Endometrium (tissue), 2 donors: ENCODE results near the gene FBN1.

ENCODE experiments used
- FAIRE-seq: peaks from 2 replicates; lab custom pipeline; 2012; peaks lifted over from hg19 to GRCh38; lab: Jason Lieb, UNC
- donor health status: control.
- donor health status: control.

FBN1 gene

DNA sequence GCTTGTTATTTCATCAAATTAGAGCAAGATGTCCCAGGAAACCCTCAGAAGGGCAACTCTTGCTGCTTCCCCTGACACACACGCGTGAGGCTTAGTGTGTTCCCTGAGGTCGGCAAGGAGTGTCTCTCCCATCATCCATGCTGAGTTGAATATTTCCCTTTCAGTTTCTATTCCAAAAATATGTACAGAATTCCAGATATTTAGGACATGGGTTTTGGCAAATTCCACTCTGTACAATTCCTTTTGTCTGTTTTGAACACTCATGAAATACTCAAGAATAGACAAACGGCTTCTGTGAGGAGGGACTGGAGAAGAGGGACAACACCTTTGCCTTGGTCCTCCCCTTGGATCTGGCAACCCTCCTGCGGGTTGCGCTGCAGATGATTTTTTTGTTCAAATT, 176.2 kb downstream of the FBN1 start:
- no peak for FAIRE-seq

DNA sequence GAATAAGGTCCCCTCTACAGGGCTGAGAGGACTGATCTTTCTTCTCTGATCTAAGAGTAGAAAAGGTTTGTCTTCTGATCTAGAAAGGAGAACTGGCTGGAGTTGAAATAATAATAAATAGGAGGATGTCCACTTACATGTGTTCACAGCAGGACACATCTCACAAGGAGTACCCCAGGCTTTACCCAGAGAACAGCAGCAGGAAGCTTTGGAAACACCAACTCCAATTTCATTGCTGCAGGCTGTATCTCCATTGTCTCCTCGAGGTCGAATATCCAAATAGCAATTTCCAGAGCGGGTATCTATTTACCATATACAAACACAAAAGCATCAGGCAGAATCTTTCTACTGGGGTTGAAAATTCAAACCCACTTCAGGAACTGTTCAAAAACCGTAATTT, 177.7 kb downstream of the FBN1 start:
- no peak for FAIRE-seq

DNA sequence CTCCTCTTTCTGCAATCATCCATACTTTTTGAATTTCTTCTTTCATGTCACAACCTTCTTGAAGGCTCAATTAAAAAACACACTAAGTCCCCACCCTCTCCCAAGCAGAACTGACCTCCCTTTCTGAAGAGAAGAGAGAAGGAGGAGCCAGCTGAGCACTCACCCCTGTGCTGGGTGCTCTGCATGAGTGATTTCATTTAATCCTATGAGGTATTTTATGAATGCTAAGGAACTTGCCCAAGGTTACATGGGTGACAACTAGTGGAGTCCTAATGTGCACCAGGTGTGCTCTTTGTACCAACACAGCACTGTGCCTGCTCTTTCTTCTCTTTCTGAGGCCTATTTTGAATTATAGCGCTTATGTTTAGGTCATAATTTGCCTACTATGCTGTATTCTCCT, 178.7 kb downstream of the FBN1 start:
- no peak for FAIRE-seq

DNA sequence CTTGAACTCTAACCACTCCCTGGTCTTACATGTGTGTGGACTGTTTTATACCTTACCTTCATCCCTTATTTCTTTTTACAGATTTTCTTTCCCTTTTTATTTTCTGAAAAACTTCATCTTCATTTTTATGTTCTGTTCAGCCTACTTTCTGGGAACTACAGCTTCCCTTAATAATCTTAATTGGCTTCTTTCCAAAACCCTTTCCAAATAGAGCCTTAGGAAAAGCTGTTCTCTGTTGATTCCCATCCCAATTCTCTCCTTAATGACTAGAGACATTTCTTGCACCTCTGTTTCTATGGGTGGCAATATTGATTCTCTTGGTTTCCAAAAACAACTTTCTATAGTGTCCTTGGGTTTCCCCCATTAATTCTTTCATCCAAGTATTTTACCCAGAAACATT, 179.4 kb downstream of the FBN1 start:
- no peak for FAIRE-seq

DNA sequence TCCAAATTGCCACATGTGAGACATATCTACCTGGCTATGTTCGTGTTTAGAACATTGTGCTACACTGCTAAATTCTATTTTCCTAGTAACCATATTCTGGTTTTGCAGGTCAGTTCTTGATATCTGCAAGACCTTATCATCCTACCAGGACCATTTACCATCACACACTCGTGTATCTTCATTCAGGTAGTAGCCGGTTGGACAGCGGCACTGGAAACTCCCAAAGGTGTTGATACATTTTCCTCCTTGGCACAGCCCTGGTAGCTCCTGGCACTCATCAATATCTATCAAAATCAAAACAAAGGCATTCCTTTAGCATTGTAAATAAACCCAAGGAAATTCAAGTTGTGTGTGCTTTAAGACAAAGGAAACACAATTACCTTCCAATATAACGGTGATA, 180.1 kb downstream of the FBN1 start:
- FAIRE-seq, result no peak

DNA sequence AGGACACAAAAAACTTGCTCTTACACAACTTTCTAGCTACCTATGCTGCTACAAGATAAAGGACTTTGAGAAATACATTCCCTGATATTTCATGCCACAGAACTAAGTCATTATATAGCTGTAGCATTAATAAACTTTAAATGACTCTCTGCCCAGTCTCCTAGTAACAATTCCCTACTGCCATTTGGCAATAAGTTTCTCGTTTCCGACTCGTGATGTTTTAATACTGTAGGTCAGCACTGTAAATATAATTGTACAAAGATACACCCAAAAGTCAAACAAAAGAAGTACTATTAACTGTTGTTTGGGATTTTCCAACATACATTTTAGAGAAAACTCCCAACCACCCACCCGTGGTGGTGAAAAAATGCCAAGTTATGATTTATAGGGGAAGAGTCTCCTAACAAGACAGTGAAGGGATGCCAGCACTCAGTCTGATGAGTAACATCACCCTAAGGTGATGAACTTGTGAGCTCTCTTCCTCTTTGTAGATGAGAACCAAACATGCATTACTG, 182.1 kb downstream of the FBN1 start:
- FAIRE-seq, result no peak

DNA sequence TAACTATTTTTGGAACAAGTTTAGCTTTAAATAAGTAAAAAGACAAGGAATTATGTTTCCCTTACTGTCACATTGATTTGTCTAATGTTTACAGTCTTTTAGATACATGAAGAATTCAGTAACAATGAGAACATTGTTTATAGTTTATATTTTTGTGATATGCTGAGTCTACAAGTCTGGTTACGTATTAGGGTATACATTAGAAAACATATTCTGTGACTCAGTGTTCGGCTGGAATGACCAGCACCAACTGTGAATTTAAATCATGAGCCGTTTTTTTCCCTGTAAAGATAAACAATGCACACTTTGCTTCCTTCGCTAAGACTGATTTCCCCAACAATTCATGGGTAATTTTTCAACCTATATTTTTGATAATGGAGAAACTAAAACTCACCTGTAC, 182.8 kb downstream of the FBN1 start:
- no peak for FAIRE-seq

DNA sequence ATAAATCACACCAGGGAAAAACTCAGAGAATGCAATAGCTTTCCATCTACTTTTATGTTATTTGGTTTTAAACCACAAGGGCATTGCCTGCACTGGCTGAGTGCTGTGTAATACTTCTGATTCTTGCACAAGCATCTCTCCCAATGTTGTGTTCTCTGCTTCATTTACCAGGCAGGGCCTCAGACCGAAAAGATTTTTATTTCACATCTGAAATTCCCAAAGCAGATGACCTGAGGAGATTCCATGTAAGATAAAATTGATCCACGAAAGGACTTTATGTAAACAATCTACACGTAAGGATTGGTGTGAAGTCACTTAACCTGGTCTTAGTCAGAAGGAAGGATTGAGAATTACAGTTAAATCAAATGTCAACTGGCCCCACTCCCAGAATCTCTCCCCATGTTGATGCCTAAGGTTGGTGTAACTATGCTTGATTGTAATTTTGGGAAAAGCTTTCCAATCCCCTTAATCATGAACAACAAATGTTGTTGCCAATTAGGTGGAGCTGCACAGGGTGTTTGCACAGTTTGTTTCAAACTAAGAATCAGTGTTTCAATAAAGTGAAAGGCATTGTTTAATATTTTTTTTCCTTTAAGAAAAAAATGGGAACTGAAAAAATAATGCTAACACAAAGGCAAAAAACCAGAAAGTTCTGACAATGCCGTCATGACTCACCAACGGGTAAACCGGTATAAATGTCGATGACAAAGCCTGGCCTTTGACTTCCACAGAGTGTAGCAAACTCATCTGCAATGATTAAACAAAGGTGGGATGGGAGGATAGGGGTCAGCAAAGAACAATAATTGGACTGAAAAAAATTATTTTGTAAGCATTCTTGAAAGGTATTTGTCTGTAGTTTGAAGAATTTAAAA, 185.7 kb downstream of the FBN1 start:
- FAIRE-seq, result no peak

DNA sequence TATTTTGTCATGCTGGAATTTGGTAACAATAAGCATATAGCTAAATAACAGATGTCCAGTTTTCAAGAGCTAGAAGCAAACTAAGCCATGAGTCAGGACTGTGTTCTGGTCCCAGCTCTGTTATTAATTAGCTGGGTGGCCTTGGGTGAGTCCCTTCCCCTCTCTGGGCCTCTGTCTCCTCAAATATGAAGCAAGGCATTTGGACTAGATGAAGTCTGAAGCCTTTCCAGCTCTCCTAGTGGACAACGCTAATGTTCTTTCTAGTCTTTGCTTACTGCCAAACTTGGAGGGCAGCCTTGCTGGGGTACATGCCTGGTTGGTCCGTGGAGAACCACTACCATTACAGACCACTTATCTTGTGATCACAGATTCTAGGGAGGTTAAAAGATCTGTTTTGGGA, 186.6 kb downstream of the FBN1 start:
- no peak for FAIRE-seq

DNA sequence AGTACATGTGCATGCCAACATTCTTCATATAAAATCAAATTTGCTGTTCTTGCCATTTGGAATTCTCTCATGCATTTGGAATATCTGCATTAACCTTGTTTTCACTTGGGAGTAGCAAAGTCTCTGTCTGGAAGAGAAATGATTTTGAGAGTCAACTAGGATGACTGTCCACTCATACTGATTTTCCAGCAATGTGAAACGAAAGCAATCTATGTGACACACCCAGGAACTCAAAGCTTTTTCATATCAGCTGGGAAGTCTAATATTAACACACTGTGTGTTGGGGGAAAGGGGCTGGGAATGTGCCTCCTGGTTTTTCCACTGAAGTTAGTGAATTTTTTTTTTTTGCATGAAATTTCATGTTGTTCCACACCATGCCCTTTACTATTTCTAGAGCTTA, 189.4 kb downstream of the FBN1 start:
- no peak for FAIRE-seq

DNA sequence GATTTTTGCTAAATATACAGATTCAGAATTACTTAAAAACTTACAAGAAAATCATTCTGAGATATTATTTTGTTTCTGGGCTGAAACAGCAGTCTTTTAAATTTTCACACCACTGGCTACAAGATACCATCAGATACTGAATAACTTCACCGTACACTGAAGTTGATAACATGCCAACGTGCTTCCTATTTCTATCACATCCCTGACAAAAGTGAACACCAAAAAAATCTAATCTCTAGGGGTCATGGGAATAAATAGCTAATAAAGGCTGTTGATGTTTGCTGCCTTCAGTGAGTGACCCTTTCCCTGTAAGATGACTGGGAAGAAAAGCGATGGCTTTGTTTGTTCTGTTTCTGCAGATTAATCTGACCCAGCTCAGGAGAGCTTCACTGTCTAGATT, 193.8 kb downstream of the FBN1 start:
- FAIRE-seq, result no peak

DNA sequence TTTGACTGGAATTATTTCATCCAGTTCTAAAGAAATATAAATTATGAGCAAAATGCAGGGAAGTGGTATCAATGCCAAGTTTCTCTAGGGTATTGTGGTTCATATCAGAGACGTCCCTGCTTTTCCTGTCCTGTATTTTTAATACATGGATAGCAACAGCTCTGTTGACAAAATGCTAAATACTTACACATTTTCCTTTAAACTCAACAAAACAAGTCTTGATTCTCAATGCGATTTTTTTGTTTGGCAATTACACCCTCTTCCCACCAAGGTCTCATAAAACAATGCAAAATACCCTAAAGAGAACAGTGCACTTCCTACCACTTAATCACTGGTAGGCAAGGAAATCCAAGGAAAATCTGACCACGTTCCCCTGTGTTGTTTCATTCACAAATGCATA, 194.3 kb downstream of the FBN1 start:
- FAIRE-seq, result no peak

DNA sequence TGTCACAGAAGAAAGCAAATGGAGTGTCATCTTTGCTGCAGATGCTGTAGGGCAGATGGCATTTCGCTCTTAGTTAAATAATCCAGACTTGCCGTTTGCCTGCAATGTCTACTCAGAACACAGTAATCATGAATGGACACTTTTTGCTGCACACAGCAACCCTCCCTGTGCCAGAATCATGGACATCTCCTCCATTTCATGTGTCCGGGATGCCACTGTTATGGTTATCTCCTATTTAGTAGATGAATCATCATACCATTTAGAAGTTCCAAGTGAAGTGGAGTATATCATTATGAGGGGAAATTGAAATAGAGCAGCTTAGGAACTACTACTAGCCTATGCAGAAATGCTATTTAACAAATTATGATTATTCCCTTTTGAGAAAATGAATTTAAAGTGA, 195.8 kb downstream of the FBN1 start:
- no peak for FAIRE-seq

DNA sequence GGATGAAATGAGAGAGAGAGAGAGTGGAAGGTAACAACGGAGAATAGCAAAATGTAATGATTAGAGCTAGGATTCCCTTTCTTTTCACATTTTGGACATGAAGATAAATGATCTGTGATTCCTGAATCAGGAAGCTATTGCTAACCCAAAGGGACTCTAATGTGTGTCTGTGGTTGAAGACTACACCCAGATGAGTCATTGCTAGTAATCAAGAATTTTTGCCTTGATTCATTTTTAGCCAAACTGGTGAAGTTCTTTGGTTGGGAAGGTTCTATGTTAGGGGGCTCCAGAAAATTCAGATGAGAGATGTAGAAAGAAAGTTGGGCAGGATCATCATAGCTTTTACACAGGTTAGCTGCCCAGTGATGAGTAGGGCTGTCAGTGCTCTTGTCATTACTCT, 197.9 kb downstream of the FBN1 start:
- FAIRE-seq, result no peak

DNA sequence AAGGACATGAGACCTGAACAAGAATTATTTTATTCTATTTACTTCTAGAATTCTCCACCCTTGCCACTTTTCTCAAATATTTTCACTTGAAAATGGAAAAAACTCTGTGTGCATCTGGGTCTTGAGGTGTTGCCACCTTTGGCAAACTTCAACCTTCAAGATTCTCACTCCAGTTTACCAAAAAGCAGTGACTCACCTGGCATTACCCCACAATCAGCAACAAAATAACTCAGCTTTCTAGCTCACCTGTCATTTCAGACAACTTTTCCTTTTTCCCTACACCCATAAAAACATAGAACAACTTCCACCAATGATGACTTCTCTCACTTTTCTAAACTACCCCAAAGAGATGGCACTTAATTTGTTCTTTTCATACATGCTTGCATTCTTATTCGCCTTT, 198.5 kb downstream of the FBN1 start:
- no peak for FAIRE-seq

DNA sequence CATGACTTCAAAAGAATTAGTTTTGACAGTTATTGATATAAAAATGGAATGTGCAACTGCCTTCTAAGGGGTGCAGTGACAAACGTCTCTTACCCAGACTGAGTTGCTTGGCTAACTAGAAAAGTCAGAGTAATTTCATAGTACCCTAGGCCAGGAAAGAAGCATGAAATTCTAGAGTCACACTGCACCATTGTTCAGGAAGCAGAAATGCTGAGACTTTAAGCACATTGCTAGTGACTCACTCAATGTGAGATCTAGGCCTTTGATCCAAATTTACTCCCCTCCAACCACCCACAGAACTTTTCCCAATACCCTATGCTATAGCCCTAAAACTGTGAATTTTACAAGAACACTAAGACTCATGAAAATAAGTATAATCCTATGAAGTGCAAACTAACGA, 203.5 kb downstream of the FBN1 start:
- no peak for FAIRE-seq

DNA sequence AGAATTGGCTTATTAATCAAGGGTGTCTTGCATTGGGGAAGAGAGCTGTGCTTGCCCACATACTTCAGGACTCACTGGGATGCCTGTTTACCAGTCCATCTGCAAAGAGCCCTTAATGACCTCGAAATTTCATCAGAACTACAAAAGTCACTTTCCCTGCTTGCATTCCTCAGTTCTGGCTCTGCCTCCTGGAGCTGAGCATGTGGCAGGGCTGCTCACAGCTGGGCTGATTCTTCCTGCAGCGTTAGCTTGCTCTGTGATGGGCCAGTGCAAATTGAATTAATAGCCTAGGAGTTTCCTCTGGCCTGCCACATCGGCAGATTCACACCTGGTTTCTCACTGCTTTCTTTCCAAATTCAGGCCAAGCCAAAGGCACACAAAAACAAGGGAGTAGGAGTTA, 205.4 kb downstream of the FBN1 start:
- no peak for FAIRE-seq

DNA sequence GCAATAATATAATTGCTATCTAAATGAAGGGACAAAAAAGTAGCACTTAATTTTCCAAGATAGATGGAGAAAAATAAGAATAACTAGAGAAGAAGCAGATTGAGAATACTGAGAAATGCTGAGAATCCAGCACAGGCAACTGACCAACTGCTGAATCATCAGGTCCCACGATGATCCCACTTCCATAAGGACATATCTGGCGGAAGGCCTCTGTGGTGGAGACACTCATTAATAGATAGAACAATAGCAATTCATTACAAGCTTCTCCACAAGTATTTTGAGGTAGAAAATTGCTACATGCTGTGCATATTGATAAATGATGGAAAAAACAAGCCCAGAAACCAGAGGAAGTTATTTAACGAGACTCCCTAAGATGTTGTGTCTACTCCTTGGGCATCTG, 208.3 kb downstream of the FBN1 start:
- FAIRE-seq, result no peak

DNA sequence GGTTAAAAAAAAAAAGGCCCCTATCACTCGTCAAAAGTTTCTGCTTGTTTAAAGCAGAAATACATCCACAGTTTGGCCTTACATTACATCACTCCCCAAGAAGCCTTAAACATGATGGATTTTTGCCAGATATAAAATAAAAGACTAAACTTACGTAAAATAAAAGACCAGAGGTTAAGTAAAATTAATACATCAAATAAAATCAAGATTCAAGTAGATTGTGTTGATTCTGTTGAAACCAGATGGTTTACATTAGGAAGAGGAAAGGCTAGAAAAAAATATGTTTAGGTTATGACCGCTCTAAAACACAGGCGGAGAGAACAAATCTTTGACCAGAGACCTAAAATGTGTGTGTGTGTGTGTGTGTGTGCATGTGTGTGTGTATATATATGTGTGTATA, 210.2 kb downstream of the FBN1 start:
- FAIRE-seq, result no peak

DNA sequence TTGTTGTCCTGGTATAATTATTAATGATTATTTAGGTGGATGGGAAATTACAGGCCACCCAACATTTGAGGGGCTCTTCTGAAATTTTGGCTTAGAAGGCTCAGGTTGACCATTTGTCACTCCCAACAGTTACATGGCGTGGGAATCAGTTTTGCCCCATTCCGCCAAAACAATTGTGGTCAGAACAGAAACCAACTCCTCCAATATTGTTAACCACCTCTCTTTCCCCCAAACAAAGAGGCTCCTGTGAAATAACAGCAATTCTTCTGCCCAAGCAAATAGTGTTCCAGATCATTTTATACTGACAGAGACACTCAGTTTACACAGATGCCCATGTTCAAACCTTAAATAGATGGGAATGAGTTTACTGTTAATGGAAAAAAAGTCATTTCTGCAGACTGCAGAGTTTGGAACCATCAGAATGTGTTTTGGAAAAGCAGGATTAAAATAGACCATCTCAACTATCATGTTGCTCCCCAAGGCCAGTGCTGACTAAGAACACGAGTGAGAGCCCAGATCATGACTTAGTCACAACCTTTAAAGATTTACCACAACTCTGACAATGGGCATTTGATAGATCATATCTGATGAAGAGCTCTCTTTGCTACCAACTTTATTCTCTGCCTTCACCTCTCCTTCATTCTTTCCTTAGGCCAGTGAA, 212.2 kb downstream of the FBN1 start:
- FAIRE-seq, result no peak

DNA sequence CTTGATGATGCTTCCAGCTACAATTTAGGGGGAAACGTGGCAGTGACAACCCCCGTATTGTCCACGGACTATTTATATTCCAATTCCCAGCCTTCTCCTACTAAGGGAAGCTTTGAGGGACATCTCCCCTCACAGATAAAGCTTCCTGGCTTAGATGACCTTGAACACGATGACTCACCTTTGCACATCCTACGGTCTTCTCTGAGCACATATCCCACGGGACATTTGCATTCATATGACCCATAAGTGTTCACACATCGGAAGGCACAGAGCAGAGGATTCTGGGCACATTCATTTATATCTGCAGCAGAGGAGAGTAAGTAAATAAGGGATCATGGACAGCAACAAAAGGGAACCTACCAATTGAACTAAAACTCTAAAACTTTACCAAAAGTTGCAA, 212.8 kb downstream of the FBN1 start:
- no peak for FAIRE-seq

DNA sequence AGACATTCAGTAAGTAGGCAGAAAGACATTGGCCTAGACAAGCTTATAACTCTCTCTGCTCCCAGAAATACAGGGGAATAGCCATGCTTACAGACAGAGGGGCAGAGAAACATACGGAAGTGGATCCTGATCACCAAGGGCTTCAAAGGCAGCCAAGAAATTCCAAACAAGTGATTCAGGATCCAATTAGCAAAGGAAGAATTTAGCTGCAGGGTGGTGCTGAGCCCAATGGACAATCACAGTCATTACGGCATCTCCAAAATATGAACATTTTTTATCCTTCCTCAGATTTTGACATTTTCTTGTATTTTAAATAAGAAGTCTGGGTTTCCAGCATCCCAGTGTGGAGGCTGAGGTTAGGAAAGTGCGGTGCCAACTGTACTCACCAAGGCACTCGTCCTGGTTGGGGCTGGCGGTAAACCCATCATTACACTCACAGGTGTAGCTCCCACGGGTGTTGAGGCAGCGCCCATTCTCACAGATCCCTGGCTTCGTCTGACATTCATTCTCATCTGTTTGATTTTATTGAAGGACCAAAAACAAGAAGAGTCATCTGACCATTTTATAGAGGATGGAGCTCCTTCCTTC, 217.5 kb downstream of the FBN1 start:
- FAIRE-seq, result no peak

DNA sequence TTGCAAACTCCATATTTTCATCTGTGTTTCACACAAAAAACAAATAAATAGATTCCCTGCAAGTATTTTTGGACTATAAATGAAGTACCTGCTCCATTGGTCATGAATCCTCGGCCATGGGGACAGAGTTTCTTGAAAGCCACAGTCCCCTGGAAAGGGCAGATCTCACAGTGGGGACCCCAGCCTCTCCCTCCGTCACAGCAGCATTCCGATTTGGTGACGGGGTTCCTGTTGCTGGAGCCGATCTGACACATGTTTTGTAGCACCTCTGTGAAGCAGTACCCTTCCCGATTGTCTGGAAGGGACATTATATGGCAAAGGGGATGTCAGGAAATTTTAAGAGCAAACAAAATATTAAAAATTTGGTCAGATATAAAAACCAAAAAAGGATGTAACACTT, 218.0 kb downstream of the FBN1 start:
- FAIRE-seq, result no peak
